Stimulated activated CD4-positive, alpha-beta T cell treated with anti-CD3 and anti-CD28 coated beads, Interleukin-1b, Interleukin-23, amount 100 ng/mL, for 4 hours (primary cell): ENCODE results near the gene GARIN1A.
"Not testable (repeated sequence)": the region's sequence is repeated elsewhere in the genome, so short reads cannot be mapped to it uniquely, and the experiment has no call there.

Source experiments
- DNase-seq, 2 donors: peaks; one replicate each; pipeline ENCODE4 v3.0.0-alpha.2; 2020; ENCODE audit warnings: low read depth in 2 of 2

The GARIN1A gene

DNA sequence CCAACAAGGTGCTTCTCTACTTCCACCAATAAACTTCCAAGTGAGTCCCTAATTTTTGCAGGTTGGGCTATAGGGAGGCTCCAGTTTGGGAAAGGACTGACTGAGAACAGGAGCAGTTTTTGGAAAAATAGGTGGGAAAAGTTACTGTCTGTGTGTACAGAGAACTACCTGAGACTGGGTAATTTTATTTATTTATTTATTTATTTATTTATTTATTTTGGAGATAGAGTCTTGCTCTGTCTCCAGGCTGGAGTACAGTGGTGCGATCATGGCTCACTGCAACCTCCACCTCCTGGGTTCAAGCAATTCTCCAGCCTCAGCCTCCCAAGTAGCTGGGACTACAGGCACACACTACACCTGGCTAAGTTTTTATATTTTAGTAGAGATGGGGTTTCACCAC lies 11.2 kb downstream of the GARIN1A start:
- not testable (repeated sequence) for DNase-seq

DNA sequence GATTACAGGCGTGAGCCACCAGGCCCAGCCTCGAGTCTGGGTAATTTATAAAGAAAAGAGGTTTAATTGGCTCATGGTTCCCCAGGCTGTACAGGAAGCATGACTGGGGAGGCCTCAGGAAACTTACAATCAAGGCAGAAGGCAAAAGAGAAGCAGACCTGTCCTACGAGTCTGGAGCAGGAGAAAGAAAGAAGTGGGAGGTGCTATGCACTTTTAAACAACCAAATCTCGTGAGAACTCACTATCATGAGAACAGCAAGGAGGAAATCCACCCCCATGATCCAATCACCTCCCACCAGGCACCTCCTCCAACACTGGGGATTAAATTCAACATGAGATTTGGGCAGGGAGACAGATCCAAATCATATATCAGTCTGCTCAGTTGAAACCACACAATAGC lies 11.6 kb downstream of the GARIN1A start:
- DNase-seq, result not testable (repeated sequence)

DNA sequence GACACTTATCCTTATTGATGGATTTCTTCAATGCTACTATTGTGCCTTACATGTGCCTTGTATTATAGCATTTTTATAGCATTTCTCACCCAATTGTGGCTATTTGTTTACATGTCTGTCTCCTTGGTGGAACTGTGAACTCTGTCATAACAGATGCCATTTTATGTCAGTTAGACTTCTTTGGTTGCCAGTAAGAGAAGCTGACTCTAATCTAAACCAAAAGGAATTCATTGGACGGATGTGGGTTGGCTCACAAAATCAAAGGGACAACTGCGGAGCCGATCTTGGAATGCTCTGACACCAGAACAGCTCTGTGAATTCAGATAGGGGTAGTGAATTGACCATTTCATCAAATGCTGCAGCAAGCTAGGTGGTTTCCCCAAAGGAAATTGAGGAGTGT lies 15.0 kb downstream of the GARIN1A start:
- DNase-seq, result no peak

DNA sequence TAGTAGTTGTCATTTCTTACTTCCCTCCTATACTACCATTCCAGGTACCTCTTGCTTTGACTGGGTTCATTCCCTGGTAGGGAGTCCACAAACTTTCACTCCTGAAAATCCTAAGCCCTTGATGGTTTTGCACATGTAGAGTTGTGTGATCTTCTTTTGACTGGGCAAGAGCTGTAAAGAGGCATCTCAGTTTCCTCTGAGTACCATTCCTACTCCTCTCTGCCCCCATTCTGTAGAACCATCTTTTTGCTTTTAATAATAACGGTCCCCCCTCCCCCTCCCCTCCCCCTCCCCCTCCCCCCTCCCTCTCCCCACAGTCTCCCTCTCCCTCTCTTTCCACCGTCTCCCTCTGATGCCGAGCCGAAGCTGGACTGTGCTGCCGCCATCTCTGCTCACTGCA lies 16.4 kb downstream of the GARIN1A start:
- DNase-seq, result no peak

DNA sequence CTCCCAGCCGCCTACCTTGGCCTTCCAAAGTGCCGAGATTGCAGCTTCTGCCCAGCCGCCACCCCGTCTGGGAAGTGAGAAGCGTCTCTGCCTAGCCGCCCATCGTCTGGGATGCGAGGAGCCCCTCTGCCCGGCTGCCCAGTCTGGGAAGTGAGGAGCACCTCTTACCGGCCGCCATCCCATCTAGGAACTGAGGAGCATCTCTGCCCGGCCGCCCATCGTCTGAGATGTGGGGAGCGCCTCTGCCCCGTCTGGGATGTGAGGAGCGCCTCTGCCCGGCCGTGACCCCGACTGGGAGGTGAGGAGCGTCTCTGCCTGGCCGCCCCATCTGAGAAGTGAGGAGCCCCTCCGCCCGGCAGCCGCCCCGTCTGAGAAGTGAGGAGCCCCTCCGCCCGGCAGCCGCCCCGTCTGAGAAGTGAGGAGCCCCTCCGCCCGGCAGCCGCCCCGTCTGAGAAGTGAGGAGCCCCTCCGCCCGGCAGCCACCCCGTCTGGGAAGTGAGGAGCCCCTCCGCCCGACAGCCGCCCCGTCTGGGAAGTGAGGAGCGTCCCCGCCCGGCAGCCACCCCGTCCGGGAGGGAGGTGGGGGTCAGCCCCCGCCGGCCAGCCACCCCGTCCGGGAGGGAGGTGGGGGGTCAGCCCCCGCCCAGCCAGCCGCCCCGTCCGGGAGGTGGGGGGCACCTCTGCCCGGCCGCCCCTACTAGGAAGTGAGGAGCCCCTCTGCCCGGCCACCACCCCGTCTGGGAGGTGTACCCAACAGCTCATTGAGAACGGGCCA lies 17.3 kb downstream of the GARIN1A start:
- DNase-seq, result not testable (repeated sequence)

DNA sequence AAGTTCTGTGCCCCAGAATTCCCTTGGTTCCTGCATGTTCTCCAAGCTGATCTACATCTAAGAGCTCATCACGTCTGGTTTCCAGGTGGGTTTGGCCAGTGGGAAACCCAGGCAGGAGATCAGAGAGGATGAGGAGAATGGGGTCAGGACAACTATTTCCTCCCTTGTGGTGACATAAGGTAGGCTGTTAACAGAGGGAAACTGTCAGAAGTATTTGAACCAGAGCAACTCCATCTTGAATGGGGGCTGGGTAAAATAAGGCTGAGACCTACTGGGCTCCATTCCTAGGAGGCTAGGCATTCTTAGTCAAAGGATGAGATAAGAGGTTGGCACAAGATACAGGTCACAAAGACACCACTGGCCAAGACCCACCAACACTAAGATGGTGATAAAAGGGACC lies 19.1 kb downstream of the GARIN1A start:
- no peak for DNase-seq

DNA sequence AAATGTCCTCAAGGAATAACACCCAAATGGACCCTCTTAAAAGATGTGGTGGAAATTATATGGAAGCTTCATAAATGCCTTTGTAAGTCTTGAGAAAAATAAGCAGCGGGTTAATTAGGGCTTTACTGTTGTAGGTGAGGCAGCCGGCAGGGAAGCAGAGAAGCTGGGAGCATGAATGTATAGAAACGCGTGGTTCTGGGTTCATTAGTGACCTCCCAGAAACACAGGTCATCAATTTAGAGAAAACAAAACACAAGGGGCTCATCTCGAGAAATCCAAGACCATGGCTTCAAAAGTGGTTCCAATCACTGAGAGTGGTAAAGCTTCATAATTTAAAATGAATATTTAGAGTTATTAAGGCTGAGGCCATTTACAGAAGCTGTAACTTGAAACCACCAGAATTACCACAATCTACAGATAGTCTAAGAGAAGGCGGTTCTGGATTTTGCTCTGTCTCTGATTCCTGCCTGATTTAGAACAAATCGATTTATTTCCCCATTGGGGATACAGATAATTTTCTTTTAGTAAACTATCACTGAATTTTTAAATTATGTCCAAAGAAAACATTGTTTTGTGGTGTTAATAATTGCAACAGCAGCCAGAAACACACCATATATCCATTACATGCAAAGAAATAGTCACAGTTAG lies 20.7 kb downstream of the GARIN1A start:
- DNase-seq, result no peak

DNA sequence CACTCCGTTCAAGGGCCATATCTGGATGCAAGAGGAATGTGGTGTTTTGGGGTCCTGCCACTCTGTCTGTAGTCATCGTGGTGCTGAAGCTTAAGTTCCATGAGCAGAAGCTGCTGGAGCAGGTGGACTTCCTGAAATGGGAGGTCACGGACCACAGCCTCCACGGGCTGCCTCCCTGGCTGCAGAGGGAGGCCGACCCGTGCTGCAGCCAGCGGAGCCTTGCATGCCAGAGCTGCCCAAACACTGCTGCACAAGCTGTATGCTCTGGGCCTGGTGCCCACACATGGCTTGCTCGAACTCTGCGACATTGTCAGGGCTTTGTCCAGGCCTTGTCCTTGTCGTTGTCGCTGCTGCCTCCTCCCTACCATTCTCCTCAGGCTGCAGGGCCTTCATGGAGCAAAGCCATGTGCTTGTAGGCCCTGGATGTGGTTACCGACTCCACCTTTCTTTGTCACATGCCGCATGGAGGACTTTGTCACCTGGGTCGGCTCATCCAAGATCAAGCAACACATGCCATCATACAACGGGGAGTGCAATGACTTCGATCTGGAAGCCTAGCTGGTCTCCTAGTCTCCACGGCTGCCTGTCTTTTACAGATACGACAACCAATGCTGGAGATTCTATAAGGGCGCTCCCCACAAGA lies 21.4 kb downstream of the GARIN1A start:
- DNase-seq, result no peak

DNA sequence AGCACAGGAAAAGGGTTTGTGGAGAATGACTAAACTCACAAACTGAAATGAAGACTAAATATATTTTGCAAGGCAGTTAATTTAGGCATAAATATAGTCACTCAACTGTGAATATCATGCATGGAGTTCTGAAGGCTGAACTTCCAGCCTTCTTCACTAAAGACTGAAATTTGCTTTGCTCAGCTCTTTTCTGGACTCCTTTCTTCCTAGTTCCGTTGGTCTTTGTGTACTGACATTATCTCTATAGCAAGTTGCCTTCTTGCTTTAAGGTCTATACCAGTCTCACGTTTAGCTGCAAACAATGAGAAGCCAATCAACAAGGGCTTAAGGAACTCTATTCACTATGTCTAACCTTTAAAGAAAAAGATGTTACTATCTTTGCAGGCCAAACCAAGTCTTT lies 22.6 kb downstream of the GARIN1A start:
- no peak for DNase-seq

DNA sequence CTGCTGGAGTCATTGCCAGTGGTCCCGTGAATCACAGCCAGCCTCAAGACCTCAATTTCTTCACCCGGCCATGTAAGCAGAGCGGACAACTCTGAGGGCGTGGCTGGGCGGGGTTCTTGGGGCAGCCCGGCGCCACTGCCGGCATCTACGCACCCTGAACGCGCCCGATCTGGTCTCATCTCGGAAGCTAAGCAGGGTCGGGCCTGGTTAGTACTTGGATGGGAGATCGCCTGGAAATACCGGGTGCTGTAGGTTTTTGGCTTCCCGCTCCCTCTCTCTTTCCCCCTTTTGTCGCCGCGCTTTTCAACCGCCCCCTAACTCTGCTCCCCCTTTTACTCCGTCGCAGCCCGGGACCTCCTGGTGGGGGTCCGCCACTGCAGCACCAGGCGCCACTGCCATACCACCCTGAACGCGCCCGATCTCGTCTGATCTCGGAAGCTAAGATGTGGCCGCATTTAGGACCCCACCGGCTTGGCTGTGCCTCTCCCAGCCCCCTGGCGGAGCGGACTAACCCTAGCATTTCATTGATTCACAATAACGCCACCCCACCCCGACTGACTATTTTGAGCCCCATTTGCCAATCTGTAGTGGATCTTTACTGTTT lies 25.3 kb downstream of the GARIN1A start:
- DNase-seq, result peak in 1 of 2 donors; percentile 32

DNA sequence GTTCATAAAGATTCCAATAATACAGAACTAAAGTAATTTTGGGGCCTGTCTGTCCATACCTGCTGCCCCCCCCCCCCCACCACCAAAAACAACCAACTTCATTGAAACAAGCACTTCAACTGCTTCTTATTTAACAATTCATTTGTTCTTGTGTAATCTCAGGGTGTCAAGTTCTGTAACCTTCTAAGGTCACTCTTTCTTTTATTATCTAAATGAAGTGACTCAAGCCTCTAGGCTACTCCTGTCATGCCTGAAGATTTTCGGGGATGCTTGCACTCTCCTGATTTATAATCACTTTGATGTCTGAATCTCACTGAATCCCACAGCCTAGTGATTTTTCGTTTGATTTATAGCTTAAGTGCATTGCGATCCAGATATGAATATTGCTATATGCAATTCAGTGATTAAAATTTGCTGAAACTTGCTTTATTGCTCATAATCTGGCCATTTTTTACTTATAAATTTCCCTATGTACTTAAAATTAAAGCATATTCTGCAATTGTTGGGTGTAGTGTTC lies 27.2 kb downstream of the GARIN1A start:
- DNase-seq, result no peak

DNA sequence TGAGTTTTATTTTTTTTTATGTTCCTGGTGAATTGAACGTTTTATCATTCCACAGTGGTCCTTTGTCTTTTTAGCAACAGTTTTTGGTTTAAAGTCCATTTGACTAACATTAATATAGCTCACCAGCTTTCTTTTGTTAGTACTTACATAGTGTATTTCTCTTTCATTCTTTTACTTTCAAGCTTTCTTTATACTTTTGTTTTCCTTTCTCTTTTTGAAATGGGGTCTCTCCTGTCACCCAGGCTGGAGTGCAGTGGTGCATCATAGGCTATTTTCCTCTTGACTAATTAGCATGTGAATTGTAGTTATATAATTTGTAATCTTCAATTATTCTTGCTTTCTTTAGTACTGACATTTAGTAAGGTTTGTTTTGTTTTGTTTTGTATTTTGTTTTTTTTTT lies 27.8 kb downstream of the GARIN1A start:
- no peak for DNase-seq

DNA sequence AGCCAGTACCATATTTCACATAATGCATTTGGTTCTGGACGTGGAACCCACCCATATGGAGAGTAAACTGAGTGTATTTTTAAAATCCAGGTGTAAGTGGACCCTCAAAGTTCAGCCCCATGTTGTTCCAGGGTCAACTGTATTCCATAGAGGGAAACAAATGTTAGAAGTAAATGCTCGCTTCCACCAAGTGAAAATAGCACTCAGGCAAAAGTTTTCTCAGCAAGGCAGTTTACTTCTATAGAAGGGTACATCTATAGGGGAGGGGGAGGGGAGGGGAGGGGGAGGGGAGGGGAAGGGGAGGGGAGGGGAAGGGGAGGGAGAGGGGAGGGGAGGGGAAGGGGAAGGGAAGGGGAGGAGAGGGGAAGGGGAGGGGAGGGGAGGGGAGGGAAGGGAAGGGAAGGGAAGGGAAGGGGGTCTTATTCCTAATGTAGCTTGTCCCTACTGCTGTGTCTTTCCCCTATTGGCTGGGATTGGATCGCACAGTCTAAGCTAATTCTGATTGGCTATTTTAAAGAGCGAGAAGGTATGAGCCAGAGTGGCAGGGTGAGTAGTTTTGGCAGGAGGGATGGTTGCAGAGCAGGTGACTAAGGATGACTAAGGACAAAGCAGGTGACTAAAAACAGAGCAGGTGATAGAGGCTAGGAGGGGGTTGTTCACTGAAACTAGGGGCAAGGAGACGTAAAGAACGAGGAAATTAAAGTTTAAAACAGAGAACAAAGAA lies 29.1 kb downstream of the GARIN1A start:
- no peak for DNase-seq

DNA sequence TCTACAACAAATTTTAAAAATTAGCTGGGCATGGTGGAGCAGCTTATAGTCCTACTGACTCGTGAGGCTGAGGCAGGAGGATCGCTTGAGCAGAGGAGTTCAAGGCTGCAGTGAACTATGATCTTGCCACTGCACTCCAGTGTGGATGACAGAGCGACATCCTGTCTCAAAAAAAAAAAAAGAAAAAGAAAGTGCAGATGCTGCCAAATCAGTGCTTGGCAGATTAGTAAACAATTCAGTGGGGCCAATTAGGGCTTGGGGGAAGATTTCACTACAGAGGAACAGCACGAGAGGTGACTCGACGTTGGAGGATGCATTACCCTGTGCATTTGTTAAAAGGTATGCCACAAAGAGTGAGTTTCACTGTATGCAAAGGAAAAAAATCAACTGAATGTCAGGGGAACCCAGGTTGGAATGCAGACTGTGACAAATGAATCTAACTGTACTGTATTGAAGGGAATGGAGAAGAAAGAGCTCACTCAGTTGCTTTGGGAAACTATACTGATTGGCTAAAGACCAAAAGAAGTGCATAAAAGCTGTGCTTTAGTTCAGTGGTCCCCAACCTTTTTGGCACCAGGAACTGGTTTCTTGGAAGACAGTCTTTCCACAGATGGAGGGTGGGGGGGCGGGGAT lies 31.6 kb downstream of the GARIN1A start:
- no peak for DNase-seq

DNA sequence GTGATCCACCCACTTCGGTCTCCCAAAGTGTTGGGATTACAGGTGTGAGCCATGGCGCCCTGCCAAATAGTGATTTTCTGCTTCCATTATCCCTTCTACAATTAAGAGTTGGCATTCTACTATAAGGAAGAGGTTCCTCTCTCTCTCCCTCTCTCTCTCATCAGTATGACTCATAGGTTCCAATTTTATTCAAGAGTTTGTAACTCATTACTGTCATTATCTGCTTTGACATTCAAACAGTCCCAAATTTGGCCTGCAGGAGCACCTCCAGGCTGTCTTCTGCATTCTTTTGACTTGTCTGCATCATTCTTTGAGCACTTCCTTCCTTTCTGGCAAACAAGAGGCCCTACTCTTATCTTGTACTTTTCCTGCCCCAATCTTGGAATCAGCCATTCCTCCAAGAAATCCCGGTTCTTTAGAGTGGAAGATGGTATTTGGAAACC lies 33.8 kb downstream of the GARIN1A start:
- no peak for DNase-seq

DNA sequence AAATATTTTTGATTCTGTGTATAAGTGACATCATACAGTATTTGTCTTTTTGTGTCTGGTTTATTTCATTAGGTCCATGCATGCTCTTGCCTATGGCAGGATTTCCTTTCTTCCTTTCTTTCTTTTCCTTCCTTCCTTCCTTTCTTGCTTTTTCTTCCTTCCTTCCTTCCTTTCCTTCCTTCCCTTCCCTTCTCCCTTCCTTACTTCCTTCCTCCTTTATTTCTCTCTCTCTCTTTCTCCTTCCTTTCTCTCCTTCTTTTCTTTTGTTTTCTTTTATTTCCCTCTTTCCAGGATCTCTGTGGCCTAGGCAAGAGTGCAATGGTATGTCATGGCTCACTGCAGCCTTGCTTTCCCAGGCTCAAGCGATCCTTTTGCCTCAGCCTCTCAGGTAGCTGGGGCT lies 35.7 kb downstream of the GARIN1A start:
- no peak for DNase-seq

DNA sequence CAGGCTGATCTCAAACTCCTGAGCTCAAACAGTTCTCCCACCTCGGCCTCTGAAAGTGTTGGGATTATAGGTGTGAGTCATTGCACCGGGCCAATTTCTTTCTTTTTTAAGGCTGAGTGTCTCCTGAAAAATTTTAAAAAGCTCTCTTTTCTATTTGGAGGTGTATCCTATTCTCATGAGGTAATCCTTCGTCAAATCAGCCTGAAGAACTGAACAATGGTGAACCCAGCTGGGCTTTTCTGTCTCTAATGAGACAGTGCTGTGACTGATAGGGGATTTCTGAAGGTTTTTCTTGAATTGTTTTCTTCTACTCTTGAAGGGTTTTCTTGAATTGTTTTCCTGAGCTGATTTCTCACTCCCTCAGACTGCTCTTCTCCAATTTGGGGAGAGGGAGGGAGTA lies 36.1 kb downstream of the GARIN1A start:
- no peak for DNase-seq

DNA sequence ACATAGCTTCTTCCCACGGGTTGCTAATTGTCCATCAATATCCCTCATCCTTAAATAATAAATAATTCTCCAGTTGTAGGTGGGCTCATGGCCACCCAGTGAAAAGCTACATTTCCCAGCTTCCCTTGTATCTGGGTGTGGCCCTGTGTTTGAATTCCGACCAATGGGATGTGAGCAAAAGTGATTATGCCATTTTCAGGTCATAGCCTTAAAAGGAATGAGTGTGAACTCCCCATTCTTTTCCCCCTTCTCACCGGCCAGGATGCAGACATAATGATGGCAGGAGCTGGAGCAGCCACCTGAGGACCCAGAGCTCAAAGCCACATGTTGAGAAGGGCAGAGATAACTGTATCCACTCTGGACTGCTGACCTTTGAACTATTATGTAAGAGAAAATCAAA lies 36.7 kb downstream of the GARIN1A start:
- DNase-seq, result no peak

DNA sequence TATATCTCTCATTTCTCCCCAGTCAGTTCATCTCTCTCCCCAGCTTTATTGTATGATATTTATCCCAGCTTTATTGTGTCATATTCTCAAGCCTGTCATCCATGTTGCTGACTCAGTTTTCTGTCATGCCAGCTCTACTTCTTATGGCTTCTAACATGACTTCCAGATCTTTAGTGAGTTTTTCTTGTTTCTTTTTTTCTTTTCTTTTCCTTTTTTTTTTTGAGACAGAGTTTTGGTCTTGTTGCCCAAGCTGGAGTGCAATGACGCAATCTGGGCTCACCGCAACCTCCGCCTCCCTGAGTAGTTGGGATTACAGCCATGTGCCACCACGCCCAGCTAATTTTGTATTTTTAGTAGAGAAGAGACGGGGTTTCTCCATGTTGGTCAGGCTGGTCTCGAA lies 38.4 kb downstream of the GARIN1A start:
- DNase-seq, result no peak

DNA sequence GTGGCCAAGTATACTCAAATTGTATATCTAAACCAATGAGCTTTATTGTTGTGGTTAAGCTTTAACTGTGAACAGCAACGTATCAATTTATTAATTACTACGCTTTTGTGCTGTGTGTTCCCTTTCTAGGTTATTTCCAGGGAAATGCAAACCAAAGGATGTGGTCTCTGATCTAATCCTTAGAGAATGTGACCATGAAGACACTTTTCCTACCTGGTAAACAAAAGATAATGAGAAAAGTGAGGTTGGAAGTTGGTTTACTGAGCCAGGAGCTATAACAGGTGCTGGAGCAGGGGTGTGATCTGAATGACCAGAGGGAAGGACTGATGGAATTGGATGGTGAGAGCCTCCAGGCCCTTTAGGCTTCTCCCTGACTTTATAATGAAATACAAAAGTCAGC lies 41.7 kb downstream of the GARIN1A start:
- no peak for DNase-seq
